ENCODE data around the gene ZSCAN31. TPM values are rescaled to one million over a fixed set of nuclear protein-coding genes. Genes with fewer than 3 reads are reported as not detected.

The ZSCAN31 gene
- total and polyA plus RNA-seq, 9 of the 15 experiments (the other 6 are each of a cell fraction or from before 2014, with no cell fraction given) = 3.9 to 12.1 (median 7.0) TPM

DNA sequence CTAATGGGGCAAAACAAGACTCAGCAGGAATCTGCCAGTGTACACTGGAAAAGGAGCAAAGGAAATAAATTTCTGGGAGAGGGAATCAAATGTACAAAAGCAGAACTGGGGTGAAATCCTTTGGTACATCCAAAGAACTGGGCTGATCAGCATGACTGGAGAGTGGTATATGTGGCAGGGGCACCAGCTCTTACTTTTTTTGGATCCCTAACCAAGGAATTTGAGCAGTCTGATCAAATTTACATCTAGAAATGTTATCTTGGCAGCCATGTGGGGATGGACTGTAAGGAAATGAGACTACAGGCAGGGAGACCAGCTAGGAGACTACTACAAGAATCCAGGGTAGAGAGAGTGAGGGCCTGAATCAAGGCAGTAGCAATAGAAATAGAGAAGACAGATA is 1.2 kb upstream of the ZSCAN31 start (continued):
- TF ChIP-seq TRIM25 (IDR thresholded peaks at IDR 0.05; ENCODE audit: borderline replicate concordance) = no peak
- TF ChIP-seq SLC30A9 (CRISPR knock-in tag; IDR thresholded peaks at IDR 0.05) = no peak
- no peak for TF ChIP-seq CGGBP1 (CRISPR knock-in tag; IDR thresholded peaks at IDR 0.05)
- TF ChIP-seq CBX5 (IDR thresholded peaks at IDR 0.05; ENCODE audit: borderline replicate concordance, low read depth) = no peak
- no peak for TF ChIP-seq ZNF280B (CRISPR knock-in tag; IDR thresholded peaks at IDR 0.05)
- no peak for TF ChIP-seq TFAM (CRISPR knock-in tag; conservative IDR thresholded peaks at IDR 0.05)
- TF ChIP-seq ZNF830 (CRISPR knock-in tag; IDR thresholded peaks at IDR 0.05) = no peak
- no peak; the same call in 1 of the 2 replicates for TF ChIP-seq GTF2E2 (tag; IDR thresholded peaks at IDR 0.05)
- no peak for TF ChIP-seq ZNF354B (CRISPR knock-in tag; IDR thresholded peaks at IDR 0.05)
- TF ChIP-seq CHD1 (IDR thresholded peaks at IDR 0.05; ENCODE audit: low read length) = peak; percentile 57
- no peak for TF ChIP-seq HMG20A (CRISPR knock-in tag; conservative IDR thresholded peaks at IDR 0.05)
- no peak for TF ChIP-seq DNMT1 (IDR thresholded peaks at IDR 0.05)
- no peak for TF ChIP-seq POLR2H (tag; IDR thresholded peaks at IDR 0.05; ENCODE audit: low read depth)
- TF ChIP-seq SMAD4 (CRISPR knock-in tag; conservative IDR thresholded peaks at IDR 0.05) = no peak
- 0 out of 2 replicates have a peak, but pooled peaks have one; percentile 30 for TF ChIP-seq THRB (CRISPR knock-in tag; conservative IDR thresholded peaks at IDR 0.05)
- TF ChIP-seq TCF7L2 (IDR thresholded peaks at IDR 0.05; ENCODE audit: low read depth, low read length) = no peak
- no peak for TF ChIP-seq ZNF717 (CRISPR knock-in tag; IDR thresholded peaks at IDR 0.05)
- TF ChIP-seq ZBTB49 (CRISPR knock-in tag; IDR thresholded peaks at IDR 0.05; ENCODE audit: borderline replicate concordance) = no peak
- TF ChIP-seq ZBTB9 (CRISPR knock-in tag; IDR thresholded peaks at IDR 0.05) = no peak; the same call in 1 of the 2 replicates
- no peak for TF ChIP-seq CXXC5 (CRISPR knock-in tag; IDR thresholded peaks at IDR 0.05)
- TF ChIP-seq CREBBP (IDR thresholded peaks at IDR 0.05; ENCODE audit: low read depth, low read length) = no peak

All from K562 (cell line).